ENCODE results near the gene TWNK. TPM values are rescaled to one million over a fixed set of nuclear protein-coding genes. Genes with fewer than 3 reads are reported as not detected.

TWNK gene
- total RNA-seq, 5 donors from 2014 or later (not counting 1 experiment from before 2014, with no cell fraction given): 5.3 to 20.2 (median 16.9) TPM

GRCh38 chr10:101030496-101031127, 43.3 kb downstream of the TWNK start:
- no peak overlapping the region for H3K27ac ChIP-seq (ENCODE audit: low read length)
- WGBS (ENCODE audit: insufficient coverage): 3% methylated on average over 19 of the region's 25 CpGs

GRCh38 chr10:101031128-101031795, 43.9 kb downstream of the TWNK start, which contains the start of the genes PDZD7 and SFXN3:
PDZD7 (minus strand) TSS chr10:101031129; CDS start chr10:101030219, 910 bp downstream.
SFXN3 (plus strand) TSS chr10:101031234; CDS start chr10:101034695, 3,461 bp downstream.
- WGBS (ENCODE audit: insufficient coverage): 0% methylated on average over 28 of the region's 38 CpGs
- Mint-ChIP-seq H3K27ac (peak within 1 kb of the TSS; percentile 94 to 96), H3K4me3 (peak within 1 kb of the TSS; percentile 84 to 92 (median 91)), H3K27me3 (no peaks in the 10 kb centered on the region), H3K36me3 (peaks cover 15% of the 10 kb centered on the region), H3K9me3 (no peaks in the 10 kb centered on the region), H3K4me1 (peaks cover 17 to 26% (median 20%) of the 10 kb centered on the region in 3 donors)
- ChIA-PET CTCF (interaction anchor here (0.5 to 2.5 kb wide), 18 partner anchors 10 to 812 kb away, joined by 3 to 25 read pairs (median 6); partner anchors contain the start of genes HIF1AN (in 1 of the 2), KAZALD1 (in 1 of the 2), MRPL43 (in 1 of the 2) and TWNK (in 1 of the 2)), POLR2A (interaction anchor here (0.6 to 1.5 kb wide), 5 partner anchors 11 to 411 kb away, joined by 3 to 9 read pairs (median 3); partner anchors contain the start of gene SLF2 (in 1 of the 2))
- ATAC-seq (replicated peaks in 1 of 4) (peak; percentile 83 to 91 (median 88)), DNase-seq (peak; percentile 88 to 98 (median 96))
- H3K36me3 ChIP-seq (ENCODE audit: control insufficient read depth in 2 of 2, extremely low read depth in 1 of 2, insufficient read depth in 1 of 2, low read length in 1 of 2): peaks cover 0 to 19% of the 10 kb centered on the region in 2 donors
- H3K9me3 ChIP-seq: no peaks in the 10 kb centered on the region
- H3K4me1 ChIP-seq (ENCODE audit: control insufficient read depth in 1 of 2, extremely low read depth in 1 of 2, insufficient read depth in 2 of 2, low read length in 2 of 2): peaks cover 7 to 27% of the 10 kb centered on the region in 2 experiments
- peaks cover 0 to 11% of the 10 kb centered on the region in 2 experiments for H3K27me3 ChIP-seq (replicated peaks in 1 of 2; ENCODE audit: control insufficient read depth in 2 of 2, extremely low read depth in 1 of 2, insufficient read depth in 2 of 2, low read length in 1 of 2)
- peak within 1 kb of the TSS; percentile 73 to 85 for H3K4me3 ChIP-seq (ENCODE audit: control insufficient read depth in 1 of 2, extremely low read depth in 1 of 2, low read length in 1 of 2)
- H3K27ac ChIP-seq (ENCODE audit: low read length): peak within 1 kb of the TSS; percentile 93

More at GRCh38 chr10:101030496-101031127, 43.3 kb downstream of the TWNK start:
- CTCF ChIA-PET: interaction anchor here (0.5 to 2.5 kb wide), 22 partner anchors 9 to 811 kb away, joined by 3 to 25 read pairs (median 6); partner anchors contain the start of genes HIF1AN (in 1 of the 2), KAZALD1 (in 1 of the 2), MRPL43 (in 1 of the 2) and TWNK (in 1 of the 2)
- Mint-ChIP-seq H3K36me3 (peaks cover 8% of the 10 kb centered on the region), H3K27me3 (no peaks in the 10 kb centered on the region), H3K27ac (peak overlapping the region; percentile 94 to 96), H3K4me3 (peak overlapping the region; percentile 84 to 92 (median 91)), H3K9me3 (no peaks in the 10 kb centered on the region), H3K4me1 (peaks cover 17 to 26% (median 20%) of the 10 kb centered on the region in 3 donors)
- ATAC-seq (replicated peaks in 1 of 4) (no peak), DNase-seq (no peak)
- POLR2A ChIA-PET: interaction anchor here (0.6 to 1.5 kb wide), 4 partner anchors 16 to 411 kb away, joined by 3 to 5 read pairs (median 3); partner anchors contain the start of gene SLF2 (in 1 of the 2)
- Histone ChIP-seq H3K36me3 (ENCODE audit: control insufficient read depth in 2 of 2, extremely low read depth in 1 of 2, insufficient read depth in 1 of 2, low read length in 1 of 2) (peaks cover 0 to 12% of the 10 kb centered on the region in 2 donors), H3K27me3 (replicated peaks in 1 of 2; ENCODE audit: control insufficient read depth in 2 of 2, extremely low read depth in 1 of 2, insufficient read depth in 2 of 2, low read length in 1 of 2) (peaks cover 0 to 11% of the 10 kb centered on the region in 2 experiments), H3K9me3 (no peaks in the 10 kb centered on the region), H3K4me3 (ENCODE audit: control insufficient read depth in 1 of 2, extremely low read depth in 1 of 2, low read length in 1 of 2) (peak overlapping the region; percentile 73 to 85), H3K4me1 (ENCODE audit: control insufficient read depth in 1 of 2, extremely low read depth in 1 of 2, insufficient read depth in 2 of 2, low read length in 2 of 2) (peaks cover 7 to 27% of the 10 kb centered on the region in 2 experiments)

GRCh38 chr10:101031796-101032636, 44.7 kb downstream of the TWNK start:
- Histone ChIP-seq H3K27ac (ENCODE audit: low read length) (peak overlapping the region; percentile 93), H3K36me3 (ENCODE audit: control insufficient read depth in 2 of 2, extremely low read depth in 1 of 2, insufficient read depth in 1 of 2, low read length in 1 of 2) (peaks cover 7 to 26% of the 10 kb centered on the region in 2 donors), H3K27me3 (replicated peaks in 1 of 2; ENCODE audit: control insufficient read depth in 2 of 2, extremely low read depth in 1 of 2, insufficient read depth in 2 of 2, low read length in 1 of 2) (peaks cover 0 to 11% of the 10 kb centered on the region in 2 experiments), H3K4me3 (ENCODE audit: control insufficient read depth in 1 of 2, extremely low read depth in 1 of 2, low read length in 1 of 2) (peak overlapping the region; percentile 73 to 85), H3K9me3 (no peaks in the 10 kb centered on the region), H3K4me1 (ENCODE audit: control insufficient read depth in 1 of 2, extremely low read depth in 1 of 2, insufficient read depth in 2 of 2, low read length in 2 of 2) (peaks cover 7 to 27% of the 10 kb centered on the region in 2 experiments)
- DNase-seq (peak; percentile 57 to 91 (median 80)), ATAC-seq (replicated peaks in 1 of 4) (peak; percentile 58 to 72 (median 63))
- H3K27ac Mint-ChIP-seq: peak overlapping the region; percentile 96 to 97
- H3K36me3 Mint-ChIP-seq: peaks cover 20% of the 10 kb centered on the region
- POLR2A ChIA-PET: interaction anchor here (0.6 to 1.5 kb wide), 6 partner anchors 9 to 1087 kb away, joined by 3 to 9 read pairs (median 3); no protein-coding TSS in a partner anchor
- CTCF ChIA-PET: interaction anchor here (0.6 to 2.5 kb wide), 16 partner anchors 9 to 1475 kb away, joined by 3 to 25 read pairs (median 4); partner anchors contain the start of genes KAZALD1 (in 2 of the 2), MRPL43 (in 1 of the 2) and TWNK (in 1 of the 2)
- peak overlapping the region; percentile 84 to 92 (median 91) for H3K4me3 Mint-ChIP-seq
- peaks cover 17 to 26% (median 20%) of the 10 kb centered on the region in 3 donors for H3K4me1 Mint-ChIP-seq
- H3K9me3 Mint-ChIP-seq: no peaks in the 10 kb centered on the region
- H3K27me3 Mint-ChIP-seq: no peaks in the 10 kb centered on the region
- under 1% methylated on average over 44 of the region's 47 CpGs for WGBS (ENCODE audit: insufficient coverage)

GRCh38 chr10:101032637-101033224, 45.4 kb downstream of the TWNK start:
- Histone ChIP-seq H3K4me1 (ENCODE audit: control insufficient read depth in 1 of 2, extremely low read depth in 1 of 2, insufficient read depth in 2 of 2, low read length in 2 of 2) (peaks cover 7 to 27% of the 10 kb centered on the region in 2 experiments), H3K27me3 (replicated peaks in 1 of 2; ENCODE audit: control insufficient read depth in 2 of 2, extremely low read depth in 1 of 2, insufficient read depth in 2 of 2, low read length in 1 of 2) (peaks cover 0 to 11% of the 10 kb centered on the region in 2 experiments), H3K36me3 (ENCODE audit: control insufficient read depth in 2 of 2, extremely low read depth in 1 of 2, insufficient read depth in 1 of 2, low read length in 1 of 2) (peaks cover 7 to 33% of the 10 kb centered on the region in 2 donors), H3K9me3 (no peaks in the 10 kb centered on the region), H3K4me3 (ENCODE audit: control insufficient read depth in 1 of 2, extremely low read depth in 1 of 2, low read length in 1 of 2) (peak overlapping the region; percentile 35 to 73), H3K27ac (ENCODE audit: low read length) (peak overlapping the region; percentile 93)
- H3K4me3 Mint-ChIP-seq: peak overlapping the region; percentile 84 to 92 (median 91)
- WGBS (ENCODE audit: insufficient coverage): 16% methylated on average over 5 of the region's 6 CpGs
- CTCF ChIA-PET: interaction anchor here (0.6 to 2.5 kb wide), 11 partner anchors 9 to 1474 kb away, joined by 3 to 25 read pairs (median 4); partner anchors contain the start of gene KAZALD1 (in 1 of the 2)
- POLR2A ChIA-PET: interaction anchor here (0.6 to 1.5 kb wide), 6 partner anchors 8 to 1087 kb away, joined by 3 to 9 read pairs (median 3); no protein-coding TSS in a partner anchor
- no peaks in the 10 kb centered on the region for H3K9me3 Mint-ChIP-seq
- DNase-seq (peak in 4 of 35 experiments; percentile 37 to 58 (median 46)), ATAC-seq (replicated peaks in 1 of 4) (peak; percentile 17 to 25 (median 19))
- peak overlapping the region; percentile 91 to 97 for H3K27ac Mint-ChIP-seq
- no peaks in the 10 kb centered on the region for H3K27me3 Mint-ChIP-seq
- peaks cover 17 to 26% (median 20%) of the 10 kb centered on the region in 3 donors for H3K4me1 Mint-ChIP-seq
- peaks cover 27% of the 10 kb centered on the region for H3K36me3 Mint-ChIP-seq

GRCh38 chr10:101033276-101033675, 45.9 kb downstream of the TWNK start:
- Mint-ChIP-seq H3K36me3 (peaks cover 32% of the 10 kb centered on the region), H3K4me3 (peak overlapping the region; percentile 84 to 92 (median 91)), H3K27ac (no peak overlapping the region), H3K27me3 (no peaks in the 10 kb centered on the region), H3K9me3 (no peaks in the 10 kb centered on the region), H3K4me1 (peaks cover 17 to 26% (median 20%) of the 10 kb centered on the region in 3 donors)
- H3K4me1 ChIP-seq (ENCODE audit: control insufficient read depth in 1 of 2, extremely low read depth in 1 of 2, insufficient read depth in 2 of 2, low read length in 2 of 2): peaks cover 7 to 27% of the 10 kb centered on the region in 2 experiments
- ChIA-PET CTCF (no interaction called here), POLR2A (no interaction called here)
- H3K27me3 ChIP-seq (replicated peaks in 1 of 2; ENCODE audit: control insufficient read depth in 2 of 2, extremely low read depth in 1 of 2, insufficient read depth in 2 of 2, low read length in 1 of 2): peaks cover 0 to 11% of the 10 kb centered on the region in 2 experiments
- no peaks in the 10 kb centered on the region for H3K9me3 ChIP-seq
- H3K4me3 ChIP-seq (ENCODE audit: control insufficient read depth in 1 of 2, extremely low read depth in 1 of 2, low read length in 1 of 2): peak overlapping the region in 1 of 2 donors; percentile 73
- H3K27ac ChIP-seq (ENCODE audit: low read length): peak overlapping the region; percentile 93
- no peak for DNase-seq
- ATAC-seq (replicated peaks in 1 of 4): no peak
- H3K36me3 ChIP-seq (ENCODE audit: control insufficient read depth in 2 of 2, extremely low read depth in 1 of 2, insufficient read depth in 1 of 2, low read length in 1 of 2): peaks cover 7 to 39% of the 10 kb centered on the region in 2 donors
- no CpG with 5 or more reads among the region's 3 CpGs for WGBS (ENCODE audit: insufficient coverage)
